IMR-90 (cell line): ENCODE results near the gene CDK15. TPM values are rescaled to one million over a fixed set of nuclear protein-coding genes. Genes with fewer than 3 reads are reported as not detected.
A peak's percentile ranks its signal among the peaks of the same experiment; 100 is the strongest.

Source experiments
- ATAC-seq: fragments of 200-7000 bp; cut with Tn5 transposase; 2 replicates; pipeline ENCODE4 v1.9.1; 2020; ENCODE audit warnings: low read depth, mild to moderate bottlenecking, moderate library complexity
- BruUV-seq: library from RNA; stranded (reverse); fragments of 400-500 nt; replicated peaks from 2 replicates; lab custom pipeline; 2021; lab: Mats Ljungman, UMichigan
- CTCF ChIA-PET: fragments of 300-600 bp; formaldehyde crosslinking; extraction: SDS; loops from one replicate; lab custom pipeline; 2021; ENCODE audit warnings: antibody characterized with exemption; lab: Yijun Ruan, JAX
- POLR2A ChIA-PET: fragments of 300-600 bp; sonication (Branson Sonifier 250); formaldehyde crosslinking; loops from one replicate; lab custom pipeline; 2022; ENCODE audit warnings: antibody characterized with exemption; ENCODE audit not compliant: unreplicated experiment; lab: Charles Lee
- DNase-seq: peaks from one replicate; pipeline ENCODE4 v3.0.0; 2013
- H2AFZ ChIP-seq: replicated peaks from 2 replicates; pipeline ENCODE3; 2013; ENCODE audit warnings: low read length, mild to moderate bottlenecking; ENCODE audit not compliant: poor library complexity
- H2AK5ac ChIP-seq: 2 replicates; pipeline ENCODE4 v1.6.1; 2013; ENCODE audit warnings: low read depth, low read length, inconsistent platforms
- H2AK9ac ChIP-seq: replicated peaks from 2 replicates; pipeline ENCODE3; 2013; ENCODE audit warnings: mild to moderate bottlenecking, low read depth, low read length, moderate library complexity; ENCODE audit not compliant: poor library complexity
- H2BK120ac ChIP-seq: 2 replicates; pipeline ENCODE4 v1.6.1; 2013; ENCODE audit warnings: low read depth, low read length, inconsistent platforms
- H2BK15ac ChIP-seq: 3 replicates; pipeline ENCODE4 v1.6.1; 2013; ENCODE audit warnings: low read depth, low read length, inconsistent platforms
- H2BK20ac ChIP-seq: 2 replicates; pipeline ENCODE4 v1.6.1; 2013; ENCODE audit warnings: low read depth, mild to moderate bottlenecking, inconsistent platforms, low read length, moderate library complexity
- H2BK5ac ChIP-seq: 2 replicates; pipeline ENCODE4 v1.6.1; 2013; ENCODE audit warnings: mild to moderate bottlenecking, low read depth, low read length, inconsistent platforms; ENCODE audit not compliant: poor library complexity, severe bottlenecking
- H3K14ac ChIP-seq: replicated peaks from 2 replicates; pipeline ENCODE4 v1.6.1; 2013; ENCODE audit warnings: low read depth, low read length, inconsistent platforms
- H3K18ac ChIP-seq: 2 replicates; pipeline ENCODE4 v1.6.1; 2013; ENCODE audit warnings: low read depth, low read length, control low read depth
- H3K23ac ChIP-seq: 2 replicates; pipeline ENCODE4 v1.6.1; 2013; ENCODE audit warnings: low read depth, low read length, inconsistent platforms
- H3K27ac ChIP-seq: 2 replicates; pipeline ENCODE4 v1.5.1; 2013; ENCODE audit warnings: mild to moderate bottlenecking, control low read depth, low read length; ENCODE audit not compliant: insufficient read depth
- H3K27me3 ChIP-seq: 2 replicates; pipeline ENCODE4 v1.6.1; 2013; ENCODE audit warnings: low read length; ENCODE audit not compliant: control insufficient read depth, insufficient read depth
- H3K36me3 ChIP-seq: 2 replicates; pipeline ENCODE4 v1.6.1; 2013; ENCODE audit warnings: low read length, mixed read lengths; ENCODE audit not compliant: control insufficient read depth, insufficient read depth
- H3K4ac ChIP-seq: 2 replicates; pipeline ENCODE4 v1.6.1; 2013; ENCODE audit warnings: low read depth, low read length, inconsistent platforms
- H3K4me1 ChIP-seq: 2 replicates; pipeline ENCODE4 v1.6.1; 2013; ENCODE audit warnings: low read length, mixed read lengths; ENCODE audit not compliant: control insufficient read depth, insufficient read depth
- H3K4me2 ChIP-seq: 2 replicates; pipeline ENCODE4 v1.6.1; 2013; ENCODE audit warnings: low read depth, mild to moderate bottlenecking, control low read depth, low read length, moderate library complexity
- H3K4me3 ChIP-seq: 2 replicates; pipeline ENCODE4 v1.5.1; 2013; ENCODE audit warnings: low read depth, mild to moderate bottlenecking, control low read depth, low read length, moderate library complexity; ENCODE audit not compliant: insufficient read depth
- H3K56ac ChIP-seq: 2 replicates; pipeline ENCODE4 v1.6.1; 2013; ENCODE audit warnings: low read length, inconsistent platforms; ENCODE audit not compliant: insufficient read depth; ENCODE audit errors: extremely low read depth
- H3K79me1 ChIP-seq, 2 experiments: 2 replicates each; pipeline ENCODE4 v1.6.1; 2013; ENCODE audit warnings: low read length in 2 of 2, inconsistent platforms in 1 of 2, low read depth in 1 of 2
- H3K9ac ChIP-seq: 2 replicates; pipeline ENCODE4 v1.6.1; 2013; ENCODE audit warnings: low read depth, low read length, control low read depth
- H3K9me1 ChIP-seq: 2 replicates; pipeline ENCODE4 v1.6.1; 2013; ENCODE audit warnings: low read length, inconsistent platforms; ENCODE audit not compliant: insufficient read depth
- H3K9me3 ChIP-seq: 2 replicates; pipeline ENCODE4 v1.6.1; 2013; ENCODE audit warnings: low read length; ENCODE audit not compliant: control insufficient read depth, insufficient read depth
- H4K20me1 ChIP-seq: 2 replicates; pipeline ENCODE4 v1.6.1; 2013; ENCODE audit warnings: low read length, inconsistent platforms; ENCODE audit not compliant: insufficient read depth
- H4K5ac ChIP-seq: 2 replicates; pipeline ENCODE4 v1.6.1; 2013; ENCODE audit warnings: mild to moderate bottlenecking, low read depth, low read length, control low read depth
- H4K8ac ChIP-seq, 2 experiments: 2 replicates each; pipeline ENCODE4 v1.6.1; 2013; ENCODE audit warnings: low read depth in 2 of 2, low read length in 2 of 2, control low read depth in 1 of 2, inconsistent platforms in 1 of 2
- H4K91ac ChIP-seq: 2 replicates; pipeline ENCODE4 v1.6.1; 2013; ENCODE audit warnings: low read depth, low read length, inconsistent platforms; ENCODE audit not compliant: insufficient read depth
- BHLHE40 ChIP-seq: fragments of 150-350 bp; IDR thresholded peaks from 2 replicates; pipeline ENCODE4 v1.6.1; 2016; ENCODE audit warnings: mild to moderate bottlenecking, low read depth, low read length
- MAFK ChIP-seq: IDR thresholded peaks from 2 replicates; pipeline ENCODE4 v1.6.1; 2012; ENCODE audit warnings: low read depth, low read length, improper control_type of control experiment
- MAZ ChIP-seq: IDR thresholded peaks from 2 replicates; pipeline ENCODE4 v1.6.1; 2012; ENCODE audit warnings: low read depth, mild to moderate bottlenecking, low read length, improper control_type of control experiment, moderate library complexity, borderline replicate concordance
- NFE2L2 ChIP-seq: fragments of 150-350 bp; IDR thresholded peaks from 2 replicates; pipeline ENCODE4 v1.6.1; 2016; ENCODE audit warnings: low read depth, mild to moderate bottlenecking, low read length
- RCOR1 ChIP-seq: IDR thresholded peaks from 2 replicates; pipeline ENCODE4 v1.6.1; 2012; ENCODE audit warnings: mild to moderate bottlenecking, low read length, improper control_type of control experiment; ENCODE audit not compliant: insufficient replicate concordance
- RFX5 ChIP-seq: IDR thresholded peaks from 2 replicates; pipeline ENCODE4 v1.8.0; 2012; ENCODE audit warnings: low read depth, mild to moderate bottlenecking, low read length, moderate library complexity
- SMC3 ChIP-seq: fragments of 150-350 bp; IDR thresholded peaks from 2 replicates; pipeline ENCODE4 v1.6.1; 2016; ENCODE audit warnings: low read depth, mild to moderate bottlenecking, antibody characterized with exemption, low read length, moderate library complexity
- WGBS, 2 experiments: methylation state at CpG; one replicate each; pipeline versions ENCODE4 v1.1.5 to v1.1.7; 2013; ENCODE audit warnings: missing lambda C conversion rate in 2 of 2; ENCODE audit not compliant: insufficient read length in 1 of 2; ENCODE audit errors: extremely low coverage in 2 of 2; 5-methylcytosine and 5-hydroxymethylcytosine counted together
- dilution Hi-C: fragments of 300-500 bp; cut with HindIII; formaldehyde crosslinking; loops from one replicate; pipeline ENCODE4 v1.14.3; 2018; ENCODE audit warnings: low sequenced_read_pairs; ENCODE audit not compliant: unreplicated experiment
- in situ Hi-C: fragments of 300-500 bp; cut with MboI; formaldehyde crosslinking; loops from 3 replicates; pipeline ENCODE4 v1.14.3; 2019; ENCODE audit warnings: low sequenced_read_pairs, inconsistent platforms, mixed read lengths
- intact Hi-C: fragments of 100-400 bp; cut with micrococcal nuclease; formaldehyde crosslinking; loops from 2 replicates; pipeline ENCODE4 v1.10.0; 2022
- polyA plus RNA-seq, 3 experiments: library from polyadenylated mRNA; depleted of rRNA; stranded (reverse); fragments of >200 nt; gene quantifications; 2 replicates each; pipeline ENCODE4 v1.2.3, GENCODE V29; 2012; ENCODE audit warnings: low replicate concordance in 1 of 3
- total RNA-seq: library from RNA; depleted of rRNA; stranded (reverse); fragments of >200 nt; gene quantifications from 2 replicates; pipeline ENCODE4 v1.2.3, GENCODE V29; 2012
- TF ChIP-seq, protein P1 (sequence below): conservative IDR thresholded peaks from 2 replicates; pipeline ENCODE4 v1.5.1; 2012; ENCODE audit warnings: mild to moderate bottlenecking, low read depth, low read length, improper control_type of control experiment

The CDK15 gene
- total and polyA plus RNA-seq, 2 of the 4 experiments (the other 2 are of a cell fraction): 16.1 to 33.0 TPM

DNA sequence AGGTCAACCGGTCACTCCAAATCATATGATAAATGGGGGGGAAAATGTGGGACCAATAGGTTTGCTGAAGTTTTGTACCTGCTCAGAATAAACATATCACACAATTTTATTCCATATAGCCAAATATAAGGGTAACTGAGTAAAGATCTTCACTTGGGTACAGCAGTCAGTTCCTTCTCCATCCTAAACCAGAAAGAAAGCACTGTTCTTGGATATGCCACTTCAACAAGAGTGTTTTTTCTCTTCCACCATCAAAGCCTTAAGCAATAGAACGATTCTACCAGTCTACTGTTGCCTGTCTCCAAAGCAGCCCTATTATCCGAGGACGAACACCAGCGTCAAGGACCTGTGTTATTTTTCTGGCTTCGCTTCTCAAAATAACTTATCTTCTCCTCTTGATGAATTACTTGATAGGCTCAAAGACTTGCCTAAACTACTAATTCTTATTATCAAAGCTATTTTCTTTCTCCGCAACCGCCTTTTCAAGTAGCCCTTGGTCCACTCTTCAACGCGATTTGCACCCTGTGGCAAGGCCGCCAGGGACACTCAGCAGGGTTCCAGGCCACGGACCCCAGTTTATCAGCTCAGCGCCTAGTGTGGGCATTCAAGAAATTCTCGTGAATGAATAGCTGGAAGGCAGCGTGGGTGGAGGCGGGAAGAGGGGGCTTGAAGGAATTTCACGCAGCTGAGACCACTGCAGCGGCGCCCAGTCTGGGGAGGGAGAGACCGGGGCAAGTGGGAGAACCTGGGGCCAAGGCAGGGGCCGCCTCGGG is 26.2 kb upstream of the CDK15 start:
- H4K5ac ChIP-seq: peak overlapping the region; percentile 3; the same call in 1 of the 2 replicates
- H2BK5ac ChIP-seq: peak overlapping the region; percentile 70
- peak overlapping the region; percentile 95 for H2AK9ac ChIP-seq
- peak overlapping the region; percentile 53 for H3K9ac ChIP-seq
- ATAC-seq (peak; percentile 19), DNase-seq (no peak)
- TSS peak; percentile 39 for BruUV-seq
- peak overlapping the region; percentile 35; the same call in 1 of the 2 replicates for H3K18ac ChIP-seq
- peaks cover 8% of the 10 kb centered on the region; the same call in 1 of the 2 replicates for H3K9me1 ChIP-seq
- no peaks in the 10 kb centered on the region for H3K9me3 ChIP-seq
- H2AFZ ChIP-seq: peak overlapping the region; percentile 99
- H3K36me3 ChIP-seq: no peaks in the 10 kb centered on the region
- CTCF ChIA-PET: interaction anchor here (1.0 to 1.1 kb wide), 2 partner anchors 8 to 14 kb away, joined by 3 read pairs; no protein-coding TSS in a partner anchor
- peak overlapping the region; percentile 11; the same call in 1 of the 3 replicates for H2BK15ac ChIP-seq
- H3K56ac ChIP-seq: peak overlapping the region; percentile 55
- H3K23ac ChIP-seq: peak overlapping the region; percentile 79
- peak overlapping the region; percentile 2 to 66; a peak in 2 of 4 replicates for H4K8ac ChIP-seq
- H3K4me3 ChIP-seq: peak overlapping the region; percentile 76
- H3K4me2 ChIP-seq: peak overlapping the region; percentile 100
- H2AK5ac ChIP-seq: peak overlapping the region; percentile 56
- H4K91ac ChIP-seq: peak overlapping the region; percentile 34
- peaks cover 4 to 46% of the 10 kb centered on the region in 2 experiments for H3K79me1 ChIP-seq
- TF ChIP-seq MAFK: no peak
- no peak for TF ChIP-seq RFX5
- TF ChIP-seq BHLHE40: no peak
- TF ChIP-seq, protein P1, sequence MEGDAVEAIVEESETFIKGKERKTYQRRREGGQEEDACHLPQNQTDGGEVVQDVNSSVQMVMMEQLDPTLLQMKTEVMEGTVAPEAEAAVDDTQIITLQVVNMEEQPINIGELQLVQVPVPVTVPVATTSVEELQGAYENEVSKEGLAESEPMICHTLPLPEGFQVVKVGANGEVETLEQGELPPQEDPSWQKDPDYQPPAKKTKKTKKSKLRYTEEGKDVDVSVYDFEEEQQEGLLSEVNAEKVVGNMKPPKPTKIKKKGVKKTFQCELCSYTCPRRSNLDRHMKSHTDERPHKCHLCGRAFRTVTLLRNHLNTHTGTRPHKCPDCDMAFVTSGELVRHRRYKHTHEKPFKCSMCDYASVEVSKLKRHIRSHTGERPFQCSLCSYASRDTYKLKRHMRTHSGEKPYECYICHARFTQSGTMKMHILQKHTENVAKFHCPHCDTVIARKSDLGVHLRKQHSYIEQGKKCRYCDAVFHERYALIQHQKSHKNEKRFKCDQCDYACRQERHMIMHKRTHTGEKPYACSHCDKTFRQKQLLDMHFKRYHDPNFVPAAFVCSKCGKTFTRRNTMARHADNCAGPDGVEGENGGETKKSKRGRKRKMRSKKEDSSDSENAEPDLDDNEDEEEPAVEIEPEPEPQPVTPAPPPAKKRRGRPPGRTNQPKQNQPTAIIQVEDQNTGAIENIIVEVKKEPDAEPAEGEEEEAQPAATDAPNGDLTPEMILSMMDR: no peak
- no peak for TF ChIP-seq RCOR1
- TF ChIP-seq NFE2L2: no peak
- TF ChIP-seq SMC3: no peak
- no peak for TF ChIP-seq MAZ
- POLR2A ChIA-PET: interaction anchor here (0.6 to 1.2 kb wide), 4 partner anchors 11 to 381 kb away, joined by 4 to 11 read pairs (median 5); no protein-coding TSS in a partner anchor
- peaks cover 15% of the 10 kb centered on the region; the same call in 1 of the 2 replicates for H4K20me1 ChIP-seq
- H3K14ac ChIP-seq: peak overlapping the region; percentile 72
- intact Hi-C loops (no loop called here), dilution Hi-C loops (no loop called here), in situ Hi-C loops (no loop called here)
- no peaks in the 10 kb centered on the region for H3K27me3 ChIP-seq
- H3K4me1 ChIP-seq: peaks cover 2% of the 10 kb centered on the region; the same call in 1 of the 2 replicates
- WGBS, 2 experiments: 0% methylated on average over 5 of the region's 22 CpGs; no CpG with 5 or more reads in 1 of the 2 experiments
- H2BK120ac ChIP-seq: peak overlapping the region; percentile 13; the same call in 1 of the 2 replicates
- peak overlapping the region; percentile 41 for H3K27ac ChIP-seq
- no peak overlapping the region for H2BK20ac ChIP-seq
- peak overlapping the region; percentile 51 for H3K4ac ChIP-seq
